SK-N-SH treated with all-trans-retinoic acid at 6 μM for 48 hours (cell line): ENCODE data around the gene PACSIN2.

Experiments used
- BACH2 ChIP-seq: fragments of 250-450 bp; sonication (Bioruptor Pico); IDR thresholded peaks from 2 replicates; pipeline ENCODE4 v1.9.0; 2021; ENCODE audit warnings: mild to moderate bottlenecking, borderline replicate concordance
- RARB ChIP-seq: fragments of 250-450 bp; sonication (Bioruptor Pico); IDR thresholded peaks from 2 replicates; pipeline ENCODE4 v1.8.0; 2021; ENCODE audit warnings: mild to moderate bottlenecking, moderate library complexity
- TCF4 ChIP-seq: fragments of 250-450 bp; sonication (Bioruptor Pico); IDR thresholded peaks from 2 replicates; pipeline ENCODE4 v1.8.0; 2021; ENCODE audit warnings: mild to moderate bottlenecking, moderate library complexity, borderline replicate concordance
- ZFP3 ChIP-seq: fragments of 250-450 bp; sonication (Bioruptor Pico); IDR thresholded peaks from 2 replicates; pipeline ENCODE4 v1.5.0; 2020; ENCODE audit warnings: mild to moderate bottlenecking, moderate library complexity
- ZNF8 ChIP-seq: fragments of 450-650 bp; formaldehyde crosslinking; IDR thresholded peaks from 2 replicates; pipeline ENCODE4 v1.5.0; 2020; ENCODE audit warnings: mild to moderate bottlenecking, moderate library complexity
- TF ChIP-seq, protein P1 (sequence below): fragments of 250-450 bp; sonication (Bioruptor Pico); IDR thresholded peaks from 2 replicates; pipeline ENCODE4 v1.8.0; 2020; ENCODE audit warnings: mild to moderate bottlenecking, moderate library complexity, borderline replicate concordance

DNA sequence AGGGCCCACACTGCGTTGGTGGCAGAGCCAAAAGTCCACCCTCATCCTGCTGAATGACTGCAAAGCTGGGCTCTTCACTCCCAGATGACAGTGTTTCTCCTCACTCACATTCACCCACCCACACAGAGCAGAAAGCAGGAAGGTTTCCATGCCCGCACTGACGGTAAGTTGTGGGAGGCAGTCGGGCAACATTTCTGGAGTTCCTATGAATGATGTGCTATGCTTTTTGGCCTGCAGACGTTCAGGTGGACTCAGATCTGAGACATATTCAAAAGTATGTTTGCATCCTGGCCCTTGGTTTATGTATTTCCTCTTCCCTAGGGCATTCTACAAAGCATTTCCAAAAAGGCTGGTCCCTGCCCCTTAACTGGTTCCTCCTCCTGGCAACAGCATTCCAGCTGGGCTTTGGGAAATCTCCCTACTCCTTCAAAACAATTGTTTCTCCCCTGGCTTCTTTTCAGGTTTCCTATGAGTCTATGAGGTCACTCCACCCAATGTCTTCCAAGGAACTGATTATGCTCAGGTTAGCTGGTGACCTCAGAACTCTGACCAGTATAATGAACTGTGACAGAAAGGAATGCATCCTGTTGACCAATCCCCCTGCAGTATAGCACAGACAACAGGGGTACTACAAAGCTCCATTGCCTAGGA, 36.4 kb downstream of the PACSIN2 start:
- TF ChIP-seq, protein P1, sequence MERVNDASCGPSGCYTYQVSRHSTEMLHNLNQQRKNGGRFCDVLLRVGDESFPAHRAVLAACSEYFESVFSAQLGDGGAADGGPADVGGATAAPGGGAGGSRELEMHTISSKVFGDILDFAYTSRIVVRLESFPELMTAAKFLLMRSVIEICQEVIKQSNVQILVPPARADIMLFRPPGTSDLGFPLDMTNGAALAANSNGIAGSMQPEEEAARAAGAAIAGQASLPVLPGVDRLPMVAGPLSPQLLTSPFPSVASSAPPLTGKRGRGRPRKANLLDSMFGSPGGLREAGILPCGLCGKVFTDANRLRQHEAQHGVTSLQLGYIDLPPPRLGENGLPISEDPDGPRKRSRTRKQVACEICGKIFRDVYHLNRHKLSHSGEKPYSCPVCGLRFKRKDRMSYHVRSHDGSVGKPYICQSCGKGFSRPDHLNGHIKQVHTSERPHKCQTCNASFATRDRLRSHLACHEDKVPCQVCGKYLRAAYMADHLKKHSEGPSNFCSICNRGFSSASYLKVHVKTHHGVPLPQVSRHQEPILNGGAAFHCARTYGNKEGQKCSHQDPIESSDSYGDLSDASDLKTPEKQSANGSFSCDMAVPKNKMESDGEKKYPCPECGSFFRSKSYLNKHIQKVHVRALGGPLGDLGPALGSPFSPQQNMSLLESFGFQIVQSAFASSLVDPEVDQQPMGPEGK (CRISPR knock-in tag): no peak
- TF ChIP-seq ZNF8 (no peak), TCF4 (no peak), BACH2 (CRISPR knock-in tag) (no peak), RARB (no peak), ZFP3 (CRISPR knock-in tag) (no peak)
